ENCODE results near the gene CLPTM1L.
A peak's percentile ranks its signal among the peaks of the same experiment; 100 is the strongest.
"Not testable (repeated sequence)": the region's sequence is repeated elsewhere in the genome, so short reads cannot be mapped to it uniquely, and the experiment has no call there.

Gene CLPTM1L

DNA sequence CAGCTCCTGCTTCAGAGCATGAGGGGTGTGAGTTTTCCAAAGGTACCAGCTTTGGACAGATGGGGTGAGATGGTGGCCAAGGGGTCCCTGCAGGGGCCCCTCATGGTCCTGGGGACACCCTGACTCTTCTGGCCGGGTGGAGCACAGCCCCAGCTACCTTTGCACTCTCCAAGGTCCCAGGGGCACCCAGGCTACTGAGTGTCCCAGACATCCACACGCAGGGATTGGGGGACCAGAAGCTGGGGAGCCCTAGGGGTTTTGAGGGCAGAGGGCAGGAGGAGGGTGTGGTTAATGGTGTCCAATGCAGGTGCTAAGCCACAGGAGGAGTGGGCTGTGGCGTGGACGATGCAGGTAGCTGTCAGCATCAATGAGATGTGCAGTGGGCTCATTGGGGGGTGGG, 16.0 kb upstream of the CLPTM1L start:
- FAIRE-seq (no peak), DNase-seq (ENCODE audit: insufficient read length, low spot score) (no peak)

DNA sequence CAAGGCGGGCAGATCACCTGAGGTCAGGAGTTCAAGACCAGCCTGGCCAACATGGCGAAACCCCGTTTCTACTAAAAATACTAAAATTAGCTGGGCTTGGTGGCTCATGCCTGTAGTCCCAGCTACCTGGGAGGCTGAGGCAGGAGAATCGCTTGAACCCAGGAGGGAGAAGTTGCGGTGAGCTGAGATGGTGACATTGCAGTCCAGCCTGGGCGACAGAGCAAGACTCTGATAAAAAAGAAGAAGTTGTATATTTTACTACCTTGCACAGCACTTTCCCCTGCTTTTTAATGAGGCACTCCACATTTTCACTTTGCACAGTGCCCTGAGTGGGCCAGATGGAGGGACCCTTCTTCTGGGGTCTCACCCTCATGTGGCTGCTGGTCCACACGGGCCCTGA, 15.5 kb upstream of the CLPTM1L start:
- not testable (repeated sequence) for DNase-seq (ENCODE audit: insufficient read length, low spot score); FAIRE-seq

DNA sequence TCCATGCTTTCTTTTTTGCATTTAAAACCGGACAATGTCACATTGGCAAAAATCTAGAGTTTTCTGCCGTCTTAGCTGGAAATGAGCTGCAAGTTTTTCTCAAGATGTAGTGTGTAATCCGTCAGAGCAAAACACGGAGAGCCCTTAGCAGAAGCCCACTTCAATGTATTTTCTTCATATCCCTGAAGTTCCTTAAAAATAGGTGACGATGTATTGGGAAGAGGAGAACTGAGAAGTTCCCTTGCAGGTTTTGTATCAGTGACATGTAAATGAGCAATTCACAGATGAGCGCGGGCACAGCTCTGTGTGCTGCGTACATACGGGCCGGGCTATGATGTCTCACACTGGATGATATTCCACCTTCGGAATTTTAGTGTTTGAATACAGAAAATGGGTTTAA, 14.8 kb upstream of the CLPTM1L start:
- FAIRE-seq = no peak
- DNase-seq (ENCODE audit: insufficient read length, low spot score) = no peak

GRCh38 chr5:1359031-1359645, 14.2 kb upstream of the CLPTM1L start:
- FAIRE-seq (no peak), DNase-seq (ENCODE audit: insufficient read length, low spot score) (no peak)

DNA sequence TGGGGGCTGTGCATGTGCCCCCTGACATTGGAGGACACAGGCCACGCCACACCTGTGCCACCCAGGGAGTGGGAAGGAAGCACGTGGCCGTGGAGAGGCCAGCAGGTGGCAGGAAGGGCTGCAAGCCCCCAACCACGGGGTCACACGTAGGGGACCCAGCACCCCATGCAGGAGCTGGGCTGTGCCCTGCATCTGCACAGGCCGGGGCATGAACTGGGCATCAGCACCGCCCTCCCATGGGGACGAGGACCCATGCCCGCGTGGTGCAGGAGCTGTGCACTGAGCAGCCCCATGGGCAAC, 13.8 kb upstream of the CLPTM1L start:
- FAIRE-seq (no peak), DNase-seq (ENCODE audit: insufficient read length, low spot score) (no peak)

DNA sequence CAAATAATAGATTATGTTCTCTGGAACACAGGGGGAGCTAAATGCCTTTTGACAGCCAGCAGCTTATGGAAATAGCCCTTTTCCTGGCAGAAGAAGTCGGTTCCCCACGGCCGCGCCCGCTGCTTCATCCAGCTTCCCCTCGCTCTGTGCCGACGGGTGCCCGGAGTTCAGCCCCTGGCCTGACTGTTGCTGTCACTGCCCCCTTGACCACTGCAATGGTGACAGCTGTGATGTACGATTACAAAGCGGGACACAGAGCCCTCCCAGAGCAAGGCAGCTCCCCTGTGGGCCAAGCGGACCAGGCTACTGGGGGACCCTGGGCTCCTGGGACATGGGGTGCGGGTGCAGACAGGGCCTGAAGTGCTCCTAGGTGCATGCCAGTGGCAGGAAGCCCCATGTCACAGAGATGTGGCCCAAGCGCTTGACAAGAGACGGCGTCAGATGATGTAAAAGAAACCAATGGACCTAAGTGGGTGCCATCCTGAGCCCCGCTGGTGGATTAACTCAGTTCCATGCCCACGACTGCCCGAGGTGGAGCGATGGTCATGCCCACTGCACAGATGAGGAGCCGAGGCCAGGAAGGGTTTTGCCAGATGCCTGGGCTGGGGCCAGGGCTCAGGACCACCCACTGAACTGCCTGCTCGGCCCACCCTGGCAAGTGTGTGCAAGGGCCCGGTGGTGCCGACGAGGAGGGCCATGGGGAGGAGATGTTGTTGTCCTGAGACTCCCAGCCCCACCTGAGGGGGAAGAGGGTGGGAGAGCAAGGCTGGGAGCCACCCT, 13.2 kb upstream of the CLPTM1L start:
- DNase-seq (ENCODE audit: insufficient read length, low spot score) (no peak), FAIRE-seq (no peak)

DNA sequence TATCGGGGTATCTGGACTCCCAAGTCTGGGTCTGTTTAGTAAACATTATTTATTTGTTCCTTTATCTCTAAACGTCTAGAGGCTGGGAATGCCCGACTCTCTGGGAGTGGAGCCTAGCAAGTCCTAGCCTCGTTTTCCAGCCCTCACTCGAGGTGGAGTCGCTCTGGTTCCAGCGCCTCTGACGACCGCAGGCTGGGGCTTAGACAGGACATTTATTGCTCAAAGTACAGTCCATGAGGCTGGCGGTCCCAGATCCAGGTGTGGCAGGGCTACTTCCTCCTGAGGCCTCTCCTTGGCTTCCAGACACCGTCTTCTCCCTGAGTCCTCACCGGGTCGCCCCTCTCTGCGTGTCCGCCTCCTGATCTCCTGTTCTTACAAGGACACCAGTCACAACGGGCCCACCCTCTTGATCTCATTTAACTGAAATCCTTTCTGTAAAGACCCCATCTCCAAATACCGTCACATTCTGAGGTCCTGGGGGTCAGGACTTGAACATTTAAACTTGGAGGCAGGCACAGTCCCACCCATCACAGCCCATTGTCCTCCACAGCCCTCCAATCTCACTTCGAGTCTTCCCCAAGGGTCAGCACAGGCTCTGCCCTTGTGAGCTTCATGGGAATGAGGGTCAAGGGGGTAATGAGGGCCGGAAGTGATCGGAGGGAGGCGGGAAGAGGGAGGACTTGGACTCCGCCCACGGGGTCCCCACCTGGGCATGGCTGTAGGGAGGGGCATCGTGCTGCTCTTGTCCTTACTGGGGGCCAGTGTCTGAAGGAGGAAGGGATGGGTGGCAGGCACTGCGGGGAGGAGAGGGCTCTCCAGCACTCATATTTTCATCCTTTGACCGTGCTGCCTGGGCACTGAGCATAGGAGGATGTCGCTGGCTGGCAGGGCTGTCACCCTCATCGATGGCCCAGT, 12.2 kb upstream of the CLPTM1L start:
- FAIRE-seq = no peak
- no peak for DNase-seq (ENCODE audit: insufficient read length, low spot score)

- DNase-seq (ENCODE audit: insufficient read length, low spot score) = no peak
- FAIRE-seq = no peak
Measured at GRCh38 chr5:1354576-1354975, 9.7 kb upstream of the CLPTM1L start.

DNA sequence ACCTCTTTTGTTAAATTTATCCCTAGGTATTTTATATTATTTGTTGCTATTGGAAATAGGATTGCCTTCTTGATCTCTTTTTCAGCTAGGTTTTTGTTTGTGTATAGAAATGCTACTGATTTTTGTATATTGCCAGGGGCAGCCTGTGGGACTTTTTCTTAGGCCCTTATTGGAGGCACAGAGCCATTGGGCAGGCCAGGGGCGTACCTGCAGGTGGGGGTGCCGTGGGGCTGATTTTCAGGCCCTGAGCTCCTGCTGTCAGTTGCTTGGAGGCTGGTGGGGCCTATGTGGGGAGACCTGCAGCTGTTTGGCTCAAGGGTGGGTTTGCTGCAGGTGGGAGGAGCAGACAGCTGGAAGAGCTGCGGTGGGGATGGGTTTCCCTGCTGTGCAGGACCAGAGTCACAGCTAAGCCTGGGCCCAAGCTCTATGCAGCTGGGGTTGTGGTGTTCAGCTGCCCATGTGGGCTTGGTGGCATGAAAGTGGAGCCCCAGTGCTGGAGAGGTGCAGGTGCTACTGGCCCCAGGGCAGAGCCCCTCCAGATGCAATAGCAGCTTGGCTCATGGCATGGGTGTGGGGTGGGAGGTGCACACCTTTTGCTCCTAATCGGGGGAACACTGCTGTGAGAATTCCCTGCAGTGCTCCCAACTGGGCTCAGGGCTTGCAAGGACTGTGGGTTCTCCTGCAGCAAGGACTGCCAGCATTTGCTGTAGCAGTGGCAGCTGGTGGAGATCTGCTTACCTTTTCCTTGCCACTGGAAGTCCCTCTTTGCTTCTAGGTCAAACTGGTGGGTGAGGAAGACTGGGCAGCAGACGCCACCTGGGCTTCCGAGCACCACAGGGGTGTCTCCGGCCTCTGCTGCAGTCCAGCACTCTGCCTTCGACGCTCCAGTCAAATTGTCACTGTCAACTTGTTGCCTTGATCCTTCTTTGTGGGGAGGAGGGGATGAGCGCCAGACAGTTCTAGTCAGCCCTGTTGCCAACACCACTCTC, 7.6 kb upstream of the CLPTM1L start:
- no peak for FAIRE-seq
- DNase-seq (ENCODE audit: insufficient read length, low spot score) = no peak

DNA sequence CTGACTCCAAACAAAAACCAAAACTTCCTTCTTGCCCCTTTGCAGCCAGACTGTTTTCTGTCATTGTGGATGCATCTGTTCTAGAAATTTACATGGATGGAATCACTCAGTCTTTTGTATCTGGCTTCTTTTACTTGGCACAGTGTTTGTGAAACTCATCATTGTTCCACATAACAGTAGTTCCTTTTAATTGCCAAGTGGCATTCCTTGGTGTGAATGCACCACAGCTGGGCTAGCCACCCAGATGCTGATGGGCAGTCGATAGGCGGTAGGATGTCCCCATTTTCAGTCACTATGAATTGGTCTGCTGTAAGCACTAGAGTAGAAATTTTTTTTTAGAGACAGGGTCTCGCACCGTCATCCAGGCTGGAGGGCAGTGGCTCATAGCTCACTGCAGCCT, 6.3 kb upstream of the CLPTM1L start:
- no peak for DNase-seq (ENCODE audit: insufficient read length, low spot score)
- no peak for FAIRE-seq

GRCh38 chr5:1349246-1349645, 4.3 kb upstream of the CLPTM1L start:
- FAIRE-seq = no peak
- no peak for DNase-seq (ENCODE audit: insufficient read length, low spot score)

DNA sequence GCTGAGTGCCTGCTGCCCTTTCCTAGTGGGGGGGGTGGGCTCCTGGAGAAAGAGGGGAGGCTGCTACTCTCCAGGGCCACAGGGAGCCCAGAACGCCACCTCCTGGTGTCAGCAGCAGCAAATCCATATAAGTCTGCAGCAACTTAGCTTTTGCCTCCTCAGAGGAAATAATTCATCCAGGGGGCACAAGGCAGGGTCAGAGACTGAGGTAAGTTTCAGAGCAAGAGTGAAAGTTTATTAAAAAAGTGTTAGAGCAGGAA, 4.0 kb upstream of the CLPTM1L start:
- FAIRE-seq = no peak
- no peak for DNase-seq (ENCODE audit: insufficient read length, low spot score)

DNA sequence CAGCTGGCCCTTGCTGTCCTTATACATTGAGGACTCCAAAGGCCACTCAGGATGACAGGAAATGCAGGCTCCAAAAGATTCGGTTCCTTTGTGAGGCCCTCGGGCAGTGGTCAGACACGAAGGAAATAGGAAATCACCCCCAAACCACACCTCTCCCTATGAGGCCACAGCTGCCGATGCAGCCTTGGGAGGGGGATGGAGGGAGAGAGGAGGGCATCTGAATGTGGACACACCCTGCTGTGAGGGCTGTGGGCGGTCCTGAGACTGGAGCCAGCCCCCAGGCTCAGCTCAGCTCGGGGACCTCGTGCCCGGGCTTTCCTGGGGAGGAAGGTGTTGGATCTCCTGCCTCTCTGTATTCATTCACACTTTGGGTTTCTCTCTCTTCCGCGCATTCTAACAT, 2.7 kb upstream of the CLPTM1L start:
- DNase-seq (ENCODE audit: insufficient read length, low spot score) (no peak), FAIRE-seq (no peak)

- no peak for DNase-seq (ENCODE audit: insufficient read length, low spot score)
- FAIRE-seq = no peak
Measured at GRCh38 chr5:1346627-1347440, 1.9 kb upstream of the CLPTM1L start.

- FAIRE-seq (no peak), DNase-seq (ENCODE audit: insufficient read length, low spot score) (no peak)
Measured at GRCh38 chr5:1345876-1346626, 1.2 kb upstream of the CLPTM1L start.

DNA sequence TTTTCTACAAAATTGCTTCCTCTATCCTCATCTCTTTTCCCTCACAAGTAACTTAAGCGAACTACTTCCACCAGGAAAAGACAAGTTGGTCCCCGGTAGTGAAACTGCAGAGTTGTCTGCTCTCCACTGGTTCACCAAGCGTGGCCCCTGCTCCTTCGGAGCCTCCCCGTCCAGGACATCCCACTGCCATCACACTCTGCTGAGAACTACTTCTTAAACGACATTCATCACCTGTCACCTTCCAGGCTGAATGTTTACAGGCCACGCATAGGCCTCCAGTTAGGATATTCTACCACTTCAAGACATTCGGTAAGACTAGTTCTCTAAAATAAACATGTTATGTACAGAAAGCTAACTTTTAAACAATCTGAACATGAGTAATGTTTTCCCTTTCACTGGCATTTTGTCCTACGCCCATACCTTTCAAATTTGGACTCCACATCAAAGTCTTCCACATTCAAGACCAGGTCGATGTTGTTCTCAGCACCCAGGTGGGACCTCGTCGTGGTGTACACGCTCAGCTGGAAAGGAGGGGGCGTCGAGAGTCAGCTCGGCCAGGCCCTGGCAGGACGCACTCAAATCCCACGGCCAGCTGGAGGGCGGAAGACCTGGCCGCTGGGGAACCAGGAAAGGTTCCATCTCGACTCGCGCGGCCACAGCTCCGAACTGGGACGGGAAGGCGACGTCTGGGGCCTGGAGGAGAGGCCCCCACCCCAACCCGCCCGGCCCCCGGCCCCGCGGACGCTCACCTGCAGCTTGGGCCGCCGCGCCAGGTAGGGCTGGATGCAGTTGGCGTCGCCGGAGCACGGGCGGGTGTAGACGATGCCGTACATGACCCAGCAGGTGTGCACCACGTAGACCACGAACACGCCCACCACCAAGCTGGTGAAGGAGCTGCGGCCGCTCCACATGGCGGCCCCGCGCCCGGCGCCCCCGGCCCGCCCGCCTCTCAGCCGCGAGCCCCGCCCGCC, 683 bp downstream of the CLPTM1L start:
- FAIRE-seq (peak; percentile 51), DNase-seq (ENCODE audit: insufficient read length, low spot score) (no peak)

GRCh38 chr5:1343315-1343751, 1.6 kb downstream of the CLPTM1L start:
- DNase-seq (ENCODE audit: insufficient read length, low spot score) (no peak), FAIRE-seq (no peak)

GRCh38 chr5:1342711-1343110, 2.2 kb downstream of the CLPTM1L start:
- not testable (repeated sequence) for FAIRE-seq; DNase-seq (ENCODE audit: insufficient read length, low spot score)
